CD4-positive, alpha-beta T cell treated with Interleukin-15 for 4 hours (primary cell): ENCODE measurements around the gene LHFPL6.

Experiments
- DNase-seq: peaks from one replicate; pipeline ENCODE4 v3.0.0-alpha.2; 2020; ENCODE audit warnings: low spot score

LHFPL6 gene

GRCh38 chr13:39590466-39591036 lies 12.4 kb downstream of the LHFPL6 start:
- no peak for DNase-seq

- DNase-seq: no peak
Observed at GRCh38 chr13:39588384-39588783, 14.6 kb downstream of the LHFPL6 start.

- no peak for DNase-seq
Observed at GRCh38 chr13:39587939-39588338, 15.1 kb downstream of the LHFPL6 start.

- DNase-seq: no peak
Observed at GRCh38 chr13:39586958-39587605, 15.9 kb downstream of the LHFPL6 start.

- no peak for DNase-seq
Observed at GRCh38 chr13:39586151-39586550, 16.8 kb downstream of the LHFPL6 start.

GRCh38 chr13:39585219-39585618 lies 17.8 kb downstream of the LHFPL6 start:
- no peak for DNase-seq

- no peak for DNase-seq
Observed at GRCh38 chr13:39580881-39581575, 22.0 kb downstream of the LHFPL6 start.

- no peak for DNase-seq
Observed at GRCh38 chr13:39578821-39579291, 24.1 kb downstream of the LHFPL6 start.

- DNase-seq: no peak
Observed at GRCh38 chr13:39577838-39578491, 25.0 kb downstream of the LHFPL6 start.

GRCh38 chr13:39577203-39577602 lies 25.8 kb downstream of the LHFPL6 start:
- no peak for DNase-seq

- DNase-seq: no peak
Observed at GRCh38 chr13:39575641-39576238, 27.3 kb downstream of the LHFPL6 start.

GRCh38 chr13:39571502-39572092 lies 31.4 kb downstream of the LHFPL6 start:
- DNase-seq: no peak

- no peak for DNase-seq
Observed at GRCh38 chr13:39567569-39567968, 35.4 kb downstream of the LHFPL6 start.

GRCh38 chr13:39566216-39566869 lies 36.6 kb downstream of the LHFPL6 start:
- DNase-seq: no peak

- no peak for DNase-seq
Observed at GRCh38 chr13:39565036-39565949, 37.7 kb downstream of the LHFPL6 start.

GRCh38 chr13:39563470-39563735 lies 39.6 kb downstream of the LHFPL6 start:
- DNase-seq: no peak

- no peak for DNase-seq
Observed at GRCh38 chr13:39561971-39562370, 41.0 kb downstream of the LHFPL6 start.

GRCh38 chr13:39559847-39560246 lies 43.1 kb downstream of the LHFPL6 start:
- DNase-seq: no peak

GRCh38 chr13:39557285-39557955 lies 45.6 kb downstream of the LHFPL6 start:
- DNase-seq: no peak

GRCh38 chr13:39556866-39557265 lies 46.1 kb downstream of the LHFPL6 start:
- no peak for DNase-seq
